ENCODE data around the gene HAUS7.

The HAUS7 gene

GRCh38 chrX:153433781-153434285 is 36.5 kb downstream of the HAUS7 start:
- no peak overlapping the region for H3K27ac ChIP-seq
- no peak overlapping the region for H3K4me3 ChIP-seq
- no peak for DNase-seq (ENCODE audit: low spot score)
- no peak for TF ChIP-seq CTCF (IDR thresholded peaks at IDR 0.05)

- H3K4me3 ChIP-seq = no peak overlapping the region
- DNase-seq (ENCODE audit: low spot score) = no peak
- no peak overlapping the region for H3K27ac ChIP-seq
- TF ChIP-seq CTCF (IDR thresholded peaks at IDR 0.05) = no peak
Observed at GRCh38 chrX:153433161-153433680, 37.2 kb downstream of the HAUS7 start.

GRCh38 chrX:153430796-153431195 is 39.6 kb downstream of the HAUS7 start:
- Histone ChIP-seq H3K4me3 (no peak overlapping the region), H3K27ac (no peak overlapping the region)
- DNase-seq (ENCODE audit: low spot score) = no peak
- no peak for TF ChIP-seq CTCF (IDR thresholded peaks at IDR 0.05)

- no peak for DNase-seq (ENCODE audit: low spot score)
- H3K27ac ChIP-seq = no peak overlapping the region
- TF ChIP-seq CTCF (IDR thresholded peaks at IDR 0.05) = no peak
- no peak overlapping the region for H3K4me3 ChIP-seq
Observed at GRCh38 chrX:153426204-153426603, 44.2 kb downstream of the HAUS7 start.

GRCh38 chrX:153423652-153424051 is 46.7 kb downstream of the HAUS7 start:
- Histone ChIP-seq H3K4me3 (no peak overlapping the region), H3K27ac (no peak overlapping the region)
- TF ChIP-seq CTCF (IDR thresholded peaks at IDR 0.05) = no peak
- DNase-seq (ENCODE audit: low spot score) = no peak

- DNase-seq (ENCODE audit: low spot score) = no peak
- TF ChIP-seq CTCF (IDR thresholded peaks at IDR 0.05) = no peak
- no peak overlapping the region for H3K4me3 ChIP-seq
- no peak overlapping the region for H3K27ac ChIP-seq
Observed at GRCh38 chrX:153421856-153422255, 48.5 kb downstream of the HAUS7 start.

GRCh38 chrX:153420851-153421599 is 49.4 kb downstream of the HAUS7 start:
- DNase-seq (ENCODE audit: low spot score) = no peak
- Histone ChIP-seq H3K27ac (no peak overlapping the region), H3K4me3 (no peak overlapping the region)
- TF ChIP-seq CTCF (IDR thresholded peaks at IDR 0.05) = no peak

Data from coronary artery (tissue), 2 donors.